Measurements from ENCODE around the gene CRIP2.

CRIP2 gene

GRCh38 chr14:105486163-105486973 is 11.7 kb downstream of the CRIP2 start, which contains the start of gene CRIP1:
CRIP1 (plus strand) TSS chr14:105486886; CDS start chr14:105487260, 374 bp downstream.
- no peak for DNase-seq (ENCODE audit: extremely low read depth, insufficient read length)
- Histone ChIP-seq H3K27me3 (replicated peaks; ENCODE audit: control insufficient read depth, insufficient read depth, low read length) (no peaks in the 10 kb centered on the region), H3K36me3 (ENCODE audit: control insufficient read depth, insufficient read depth, low read length) (no peaks in the 10 kb centered on the region; the same call in 1 of the 2 replicates), H3K4me3 (replicated peaks; ENCODE audit: low read depth, low read length) (peak within 1 kb of the TSS; percentile 77)
- TF ChIP-seq, protein P1, sequence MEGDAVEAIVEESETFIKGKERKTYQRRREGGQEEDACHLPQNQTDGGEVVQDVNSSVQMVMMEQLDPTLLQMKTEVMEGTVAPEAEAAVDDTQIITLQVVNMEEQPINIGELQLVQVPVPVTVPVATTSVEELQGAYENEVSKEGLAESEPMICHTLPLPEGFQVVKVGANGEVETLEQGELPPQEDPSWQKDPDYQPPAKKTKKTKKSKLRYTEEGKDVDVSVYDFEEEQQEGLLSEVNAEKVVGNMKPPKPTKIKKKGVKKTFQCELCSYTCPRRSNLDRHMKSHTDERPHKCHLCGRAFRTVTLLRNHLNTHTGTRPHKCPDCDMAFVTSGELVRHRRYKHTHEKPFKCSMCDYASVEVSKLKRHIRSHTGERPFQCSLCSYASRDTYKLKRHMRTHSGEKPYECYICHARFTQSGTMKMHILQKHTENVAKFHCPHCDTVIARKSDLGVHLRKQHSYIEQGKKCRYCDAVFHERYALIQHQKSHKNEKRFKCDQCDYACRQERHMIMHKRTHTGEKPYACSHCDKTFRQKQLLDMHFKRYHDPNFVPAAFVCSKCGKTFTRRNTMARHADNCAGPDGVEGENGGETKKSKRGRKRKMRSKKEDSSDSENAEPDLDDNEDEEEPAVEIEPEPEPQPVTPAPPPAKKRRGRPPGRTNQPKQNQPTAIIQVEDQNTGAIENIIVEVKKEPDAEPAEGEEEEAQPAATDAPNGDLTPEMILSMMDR (IDR thresholded peaks at IDR 0.05; ENCODE audit: insufficient read depth, low read length, poor library complexity, severe bottlenecking), result no peak

DNA sequence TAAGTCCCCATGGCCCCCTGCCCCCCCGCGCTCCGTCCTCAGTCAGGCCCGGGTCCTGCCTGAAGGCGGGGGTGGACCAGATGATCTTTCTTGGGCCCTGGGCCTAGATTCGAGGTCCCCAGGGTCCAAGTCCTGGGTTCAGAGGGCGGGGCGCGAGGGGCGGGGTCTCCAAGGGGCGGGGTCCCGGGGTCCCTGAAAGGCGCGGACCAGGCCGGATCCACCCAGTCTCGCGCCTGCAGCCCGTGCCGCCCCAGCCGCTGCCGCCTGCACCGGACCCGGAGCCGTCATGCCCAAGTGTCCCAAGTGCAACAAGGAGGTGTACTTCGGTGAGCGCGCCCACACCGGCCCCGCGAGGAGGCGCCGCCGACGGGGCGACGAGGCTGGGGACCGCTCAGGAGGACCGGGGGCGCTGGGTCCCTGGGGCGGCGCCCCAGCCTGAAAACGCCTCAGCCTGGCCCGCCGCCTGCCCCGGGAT is 12.4 kb downstream of the CRIP2 start:
- no peaks in the 10 kb centered on the region for H3K27me3 ChIP-seq (replicated peaks; ENCODE audit: control insufficient read depth, insufficient read depth, low read length)
- TF ChIP-seq, protein P1 (IDR thresholded peaks at IDR 0.05; ENCODE audit: insufficient read depth, low read length, poor library complexity, severe bottlenecking), result no peak
- no peaks in the 10 kb centered on the region; the same call in 1 of the 2 replicates for H3K36me3 ChIP-seq (ENCODE audit: control insufficient read depth, insufficient read depth, low read length)
- DNase-seq (ENCODE audit: extremely low read depth, insufficient read length), result peak; percentile 70
- peak overlapping the region; percentile 77 for H3K4me3 ChIP-seq (replicated peaks; ENCODE audit: low read depth, low read length)

GRCh38 chr14:105487449-105487985 is 12.9 kb downstream of the CRIP2 start:
- no peaks in the 10 kb centered on the region for H3K27me3 ChIP-seq (replicated peaks; ENCODE audit: control insufficient read depth, insufficient read depth, low read length)
- peak overlapping the region; percentile 77 for H3K4me3 ChIP-seq (replicated peaks; ENCODE audit: low read depth, low read length)
- H3K36me3 ChIP-seq (ENCODE audit: control insufficient read depth, insufficient read depth, low read length), result peaks cover 2% of the 10 kb centered on the region; the same call in 1 of the 2 replicates
- DNase-seq (ENCODE audit: extremely low read depth, insufficient read length), result peak; percentile 72
- TF ChIP-seq, protein P1 (IDR thresholded peaks at IDR 0.05; ENCODE audit: insufficient read depth, low read length, poor library complexity, severe bottlenecking), result no peak

DNA sequence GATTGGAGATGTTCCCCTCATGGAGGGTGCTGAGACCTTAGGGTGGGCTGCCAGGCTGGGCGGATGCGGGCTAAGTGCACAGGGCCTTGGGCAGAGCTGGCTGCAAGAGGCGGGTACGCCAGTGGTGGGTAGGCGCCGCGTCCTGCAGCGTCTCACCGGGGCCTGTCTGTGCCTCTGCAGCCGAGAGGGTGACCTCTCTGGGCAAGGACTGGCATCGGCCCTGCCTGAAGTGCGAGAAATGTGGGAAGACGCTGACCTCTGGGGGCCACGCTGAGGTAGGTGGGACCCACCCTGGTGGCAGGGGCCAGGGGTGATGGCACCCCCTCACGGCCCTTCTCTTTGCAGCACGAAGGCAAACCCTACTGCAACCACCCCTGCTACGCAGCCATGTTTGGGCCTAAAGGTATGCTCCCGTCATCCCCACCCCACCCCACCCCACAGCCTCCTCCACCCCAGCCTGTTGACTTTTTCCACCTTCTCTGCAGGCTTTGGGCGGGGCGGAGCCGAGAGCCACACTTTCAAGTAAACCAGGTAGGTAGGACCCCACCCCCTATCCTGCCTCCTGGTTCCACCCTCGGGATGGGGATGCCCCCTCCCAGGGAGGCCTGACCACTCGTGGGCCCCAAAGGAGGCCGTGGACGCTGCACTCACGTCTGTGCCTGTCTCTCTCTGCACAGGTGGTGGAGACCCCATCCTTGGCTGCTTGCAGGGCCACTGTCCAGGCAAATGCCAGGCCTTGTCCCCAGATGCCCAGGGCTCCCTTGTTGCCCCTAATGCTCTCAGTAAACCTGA is 13.6 kb downstream of the CRIP2 start:
- TF ChIP-seq, protein P1 (IDR thresholded peaks at IDR 0.05; ENCODE audit: insufficient read depth, low read length, poor library complexity, severe bottlenecking), result peak; percentile 20
- no peak for DNase-seq (ENCODE audit: extremely low read depth, insufficient read length)
- peak overlapping the region; percentile 77 for H3K4me3 ChIP-seq (replicated peaks; ENCODE audit: low read depth, low read length)
- no peaks in the 10 kb centered on the region for H3K27me3 ChIP-seq (replicated peaks; ENCODE audit: control insufficient read depth, insufficient read depth, low read length)
- peaks cover 4% of the 10 kb centered on the region for H3K36me3 ChIP-seq (ENCODE audit: control insufficient read depth, insufficient read depth, low read length)

GRCh38 chr14:105488781-105489541 is 14.3 kb downstream of the CRIP2 start:
- Histone ChIP-seq H3K4me3 (replicated peaks; ENCODE audit: low read depth, low read length) (peak overlapping the region; percentile 77), H3K36me3 (ENCODE audit: control insufficient read depth, insufficient read depth, low read length) (peaks cover 7% of the 10 kb centered on the region), H3K27me3 (replicated peaks; ENCODE audit: control insufficient read depth, insufficient read depth, low read length) (no peaks in the 10 kb centered on the region)
- TF ChIP-seq, protein P1 (IDR thresholded peaks at IDR 0.05; ENCODE audit: insufficient read depth, low read length, poor library complexity, severe bottlenecking), result no peak
- DNase-seq (ENCODE audit: extremely low read depth, insufficient read length), result no peak

Measured in GM06990 (cell line).